ENCODE data around the gene MTPN. TPM values are rescaled to one million over a fixed set of nuclear protein-coding genes. Genes with fewer than 3 reads are reported as not detected.

Gene MTPN
- total RNA-seq, 1 experiment from 2014 or later, result 98.2 TPM

DNA sequence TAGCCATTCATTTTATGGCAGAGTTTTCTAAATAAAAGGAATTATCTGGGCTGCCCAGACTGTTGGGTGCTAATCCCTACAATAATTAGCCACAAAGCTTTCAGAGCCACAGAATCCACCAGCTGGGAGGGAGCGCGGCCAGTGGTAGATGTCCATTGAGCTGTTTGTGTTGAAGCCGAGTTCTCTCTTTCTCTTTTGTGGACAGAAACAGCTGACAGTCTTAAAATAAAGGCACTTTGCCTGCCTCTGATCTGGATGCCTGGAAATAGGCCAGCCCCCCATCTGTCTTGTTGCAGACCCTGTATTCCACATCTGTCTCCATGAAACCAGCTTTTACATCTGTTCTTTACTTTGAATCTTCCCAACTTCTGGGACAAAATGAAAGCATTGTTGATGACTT lies 66.1 kb downstream of the MTPN start:
- Histone ChIP-seq H4K20me1 (ENCODE audit: control insufficient read depth, insufficient read depth, insufficient read length) (no peaks in the 10 kb centered on the region), H3K27ac (ENCODE audit: insufficient read length, low read depth, low read length) (no peak overlapping the region), H2BK15ac (ENCODE audit: low read depth, low read length) (no peak overlapping the region), H3K9me3 (ENCODE audit: control insufficient read depth, low read depth, low read length) (no peaks in the 10 kb centered on the region), H3T11ph (ENCODE audit: low read length) (no peak overlapping the region), H3K23ac (ENCODE audit: insufficient read length, low read depth, low read length) (no peak overlapping the region), H3K18ac (ENCODE audit: insufficient read length, low read depth, low read length) (no peak overlapping the region), H2BK120ac (ENCODE audit: low read depth, low read length, poor library complexity, severe bottlenecking) (no peak overlapping the region), H4K8ac (replicated peaks; ENCODE audit: insufficient read length, low read depth, low read length) (no peak overlapping the region), H3K4ac (ENCODE audit: low read depth, low read length) (no peak overlapping the region), H3K4me1 (ENCODE audit: insufficient read depth, low read length) (no peaks in the 10 kb centered on the region), H2BK5ac (ENCODE audit: insufficient read length, low read length) (no peak overlapping the region), H3K4me2 (ENCODE audit: insufficient read depth, insufficient read length, low read length) (no peak overlapping the region), H3K79me2 (ENCODE audit: insufficient read depth, low read length) (no peaks in the 10 kb centered on the region), H2BK20ac (ENCODE audit: low read depth, low read length, poor library complexity, severe bottlenecking) (no peak overlapping the region), H2BK12ac (ENCODE audit: insufficient read length, low read depth, low read length) (no peak overlapping the region), H3K27me3 (ENCODE audit: insufficient read depth, low read length) (no peaks in the 10 kb centered on the region), H4K91ac (ENCODE audit: insufficient read length, low read depth, low read length) (no peak overlapping the region), H3K14ac (ENCODE audit: insufficient read depth, low read length) (no peak overlapping the region), H3K23me2 (ENCODE audit: insufficient read length, low read depth, low read length, poor library complexity, severe bottlenecking) (no peaks in the 10 kb centered on the region), H4K5ac (ENCODE audit: insufficient read length, low read depth, low read length) (no peak overlapping the region), H3K56ac (ENCODE audit: insufficient read length, low read depth, low read length) (no peak overlapping the region), H2AFZ (ENCODE audit: low read length) (no peak overlapping the region), H3K79me1 (ENCODE audit: insufficient read depth, low read depth, low read length, poor library complexity, severe bottlenecking) (no peaks in the 10 kb centered on the region), H2AK5ac (ENCODE audit: insufficient read length, low read length) (no peak overlapping the region), H3K9ac (ENCODE audit: extremely low read depth, insufficient read length, low read length) (no peak overlapping the region)
- Mint-ChIP-seq H3K9me3 (no peaks in the 10 kb centered on the region), H3K4me3 (no peak overlapping the region), H3K27ac (no peak overlapping the region), H3K4me1 (no peaks in the 10 kb centered on the region), H3K27me3 (ENCODE audit: low read depth) (no peaks in the 10 kb centered on the region; the same call in 1 of the 2 replicates), H3K36me3 (ENCODE audit: insufficient read depth in 1 of 3, low read depth in 3 of 3) (no peaks in the 10 kb centered on the region)
- no CpG with 5 or more reads among the region's 3 CpGs for WGBS (ENCODE audit: extremely low coverage, insufficient read length, low lambda C conversion rate)
- DNase-seq, result no peak
- no peak for TF ChIP-seq CTCF (conservative IDR thresholded peaks at IDR 0.05)

Measured in H9 (cell line).